AG04450 (cell line): ENCODE measurements around the gene CCT8L2. TPM values are rescaled to one million over a fixed set of nuclear protein-coding genes. Genes with fewer than 3 reads are reported as not detected.
"Not testable (repeated sequence)": the region's sequence is repeated elsewhere in the genome, so short reads cannot be mapped to it uniquely, and the experiment has no call there.

Experiments
- CTCF ChIA-PET: fragments of 300-600, 350-600 bp; formaldehyde crosslinking; extraction: SDS; loops from one replicate; lab custom pipeline; 2022; ENCODE audit warnings: antibody characterized with exemption, inconsistent platforms; lab: Charles Lee
- POLR2A ChIA-PET: fragments of 350-600 bp; formaldehyde crosslinking; extraction: SDS; loops from one replicate; lab custom pipeline; 2021; ENCODE audit warnings: antibody characterized with exemption, inconsistent platforms; lab: Yijun Ruan, JAX
- DNase-seq: peaks from one replicate; pipeline ENCODE4 v3.0.0-alpha.2; 2011; ENCODE audit warnings: low read depth, low spot score
- H3K27ac ChIP-seq: one replicate; pipeline ENCODE4 v1.5.1; 2012; ENCODE audit warnings: low read depth, low read length, control low read depth
- H3K27me3 ChIP-seq: one replicate; pipeline ENCODE4 v1.6.0; 2012; ENCODE audit warnings: low read length; ENCODE audit not compliant: control insufficient read depth, insufficient read depth
- H3K4me3 ChIP-seq: 2 replicates; pipeline ENCODE4 v1.5.1; 2011; ENCODE audit warnings: mild to moderate bottlenecking, low read depth, low read length, control low read depth
- H3K9me3 ChIP-seq: 2 replicates; pipeline ENCODE4 v1.5.1; 2012; ENCODE audit warnings: low read length; ENCODE audit not compliant: control insufficient read depth, insufficient read depth
- polyA minus RNA-seq: library from RNA; depleted of rRNA, polyadenylated mRNA; stranded (reverse); fragments of >200 nt; gene quantifications from 2 replicates; pipeline ENCODE4 v1.2.3, GENCODE V29; 2011; rRNA and poly(A)+ RNA removed
- polyA plus RNA-seq: library from polyadenylated mRNA; depleted of rRNA; stranded (reverse); fragments of >200 nt; gene quantifications from 2 replicates; pipeline ENCODE4 v1.2.3, GENCODE V29; 2011; rRNA removed

Gene CCT8L2, protein sequence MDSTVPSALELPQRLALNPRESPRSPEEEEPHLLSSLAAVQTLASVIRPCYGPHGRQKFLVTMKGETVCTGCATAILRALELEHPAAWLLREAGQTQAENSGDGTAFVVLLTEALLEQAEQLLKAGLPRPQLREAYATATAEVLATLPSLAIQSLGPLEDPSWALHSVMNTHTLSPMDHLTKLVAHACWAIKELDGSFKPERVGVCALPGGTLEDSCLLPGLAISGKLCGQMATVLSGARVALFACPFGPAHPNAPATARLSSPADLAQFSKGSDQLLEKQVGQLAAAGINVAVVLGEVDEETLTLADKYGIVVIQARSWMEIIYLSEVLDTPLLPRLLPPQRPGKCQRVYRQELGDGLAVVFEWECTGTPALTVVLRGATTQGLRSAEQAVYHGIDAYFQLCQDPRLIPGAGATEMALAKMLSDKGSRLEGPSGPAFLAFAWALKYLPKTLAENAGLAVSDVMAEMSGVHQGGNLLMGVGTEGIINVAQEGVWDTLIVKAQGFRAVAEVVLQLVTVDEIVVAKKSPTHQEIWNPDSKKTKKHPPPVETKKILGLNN
- polyA plus RNA-seq, result not detected in 2 replicates
- polyA minus RNA-seq, result not detected in 2 replicates

DNA sequence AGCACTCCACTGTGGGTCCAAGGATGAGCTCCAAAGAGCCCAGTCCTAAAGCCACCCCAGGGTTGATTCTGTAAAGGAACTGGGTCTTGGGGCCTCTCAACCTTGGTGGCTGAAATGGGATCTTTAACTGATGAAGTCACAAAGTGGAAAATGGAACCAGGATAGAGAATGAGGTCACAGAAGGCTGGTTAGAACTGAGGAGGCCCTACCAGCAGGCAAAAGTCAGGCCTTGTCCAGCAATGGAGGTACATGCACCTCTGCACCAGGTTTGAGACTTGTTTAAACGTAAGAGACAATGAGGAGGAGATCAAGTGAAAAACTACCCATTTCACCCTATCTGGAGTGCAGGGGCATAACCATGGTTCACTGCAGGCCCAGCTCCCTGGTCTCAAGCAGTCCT, at the start of gene CCT8L2:
CCT8L2 (minus strand) TSS at position 101 of the 400 bp plus-strand sequence. CDS start 260 bp downstream, outside the sequence.
- CTCF ChIA-PET, H3K27ac ChIP-seq, H3K27me3 ChIP-seq, H3K4me3 ChIP-seq, DNase-seq, POLR2A ChIA-PET: not testable (repeated sequence)
- peaks cover 25% of the 10 kb centered on the region for H3K9me3 ChIP-seq

DNA sequence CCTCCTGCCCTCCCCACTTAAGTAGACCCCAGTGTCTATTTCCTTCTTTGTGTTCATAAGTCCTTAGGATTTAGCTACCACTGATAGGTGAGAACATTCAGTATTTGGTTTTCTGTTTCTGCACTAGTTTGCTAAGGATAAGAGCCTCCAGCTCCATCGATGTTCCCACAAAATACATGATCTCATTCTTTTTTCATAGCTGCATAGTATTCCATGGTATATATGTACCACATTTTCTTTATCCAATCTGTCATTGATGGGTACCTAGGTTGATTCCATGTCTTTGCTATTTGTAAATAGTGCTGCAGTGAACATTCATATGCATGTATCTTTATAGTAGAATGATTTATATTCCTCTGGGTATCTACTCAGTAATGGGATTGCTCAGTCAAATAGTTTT, 42.8 kb upstream of the CCT8L2 start:
- H3K4me3 ChIP-seq, POLR2A ChIA-PET, DNase-seq, H3K27ac ChIP-seq, H3K27me3 ChIP-seq, H3K9me3 ChIP-seq, CTCF ChIA-PET: not testable (repeated sequence)

DNA sequence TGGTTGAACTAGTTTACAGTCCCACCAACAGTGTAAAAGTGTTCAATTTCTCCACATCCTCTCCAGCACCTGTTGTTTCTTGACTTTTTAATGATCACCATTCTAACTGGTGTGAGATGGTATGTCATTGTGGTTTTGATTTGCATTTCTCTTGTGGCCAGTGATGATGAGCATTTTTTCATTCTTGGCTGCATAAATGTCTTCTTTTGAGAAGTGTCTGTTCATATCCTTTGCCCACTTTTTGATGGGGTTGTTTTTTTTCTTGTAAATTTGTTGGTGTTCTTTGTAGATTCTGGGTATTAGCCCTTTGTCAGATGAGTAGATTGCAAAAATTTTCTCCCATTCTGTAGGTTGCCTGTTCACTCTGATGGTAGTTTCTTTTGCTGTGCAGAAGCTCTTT, 41.5 kb upstream of the CCT8L2 start:
- CTCF ChIA-PET, result not testable (repeated sequence)

DNA sequence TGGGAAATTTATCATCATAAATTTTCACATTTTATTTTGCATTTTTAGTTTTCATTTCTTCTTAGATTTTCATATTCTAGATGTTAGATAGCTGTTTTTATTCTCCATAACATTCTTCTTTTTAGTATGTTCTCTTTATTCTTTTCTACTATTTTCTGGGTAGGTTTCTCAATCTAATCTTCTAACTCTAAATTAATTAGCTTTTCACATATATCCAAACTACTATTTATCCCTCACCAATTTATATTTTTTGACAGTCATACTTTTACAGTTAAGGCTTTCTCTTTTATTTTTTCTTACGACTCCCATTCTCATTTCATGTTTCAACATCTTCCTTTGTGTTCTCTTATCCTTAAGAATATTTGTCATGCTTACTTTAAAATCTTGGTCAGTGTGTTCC, 35.9 kb upstream of the CCT8L2 start:
- H3K27me3 ChIP-seq, H3K9me3 ChIP-seq, DNase-seq, H3K27ac ChIP-seq, POLR2A ChIA-PET, CTCF ChIA-PET, H3K4me3 ChIP-seq: not testable (repeated sequence)

More for the DNA sequence above, 41.5 kb upstream of the CCT8L2 start:
- H3K27ac ChIP-seq, H3K27me3 ChIP-seq, H3K4me3 ChIP-seq, H3K9me3 ChIP-seq, POLR2A ChIA-PET, DNase-seq: not testable (repeated sequence)

DNA sequence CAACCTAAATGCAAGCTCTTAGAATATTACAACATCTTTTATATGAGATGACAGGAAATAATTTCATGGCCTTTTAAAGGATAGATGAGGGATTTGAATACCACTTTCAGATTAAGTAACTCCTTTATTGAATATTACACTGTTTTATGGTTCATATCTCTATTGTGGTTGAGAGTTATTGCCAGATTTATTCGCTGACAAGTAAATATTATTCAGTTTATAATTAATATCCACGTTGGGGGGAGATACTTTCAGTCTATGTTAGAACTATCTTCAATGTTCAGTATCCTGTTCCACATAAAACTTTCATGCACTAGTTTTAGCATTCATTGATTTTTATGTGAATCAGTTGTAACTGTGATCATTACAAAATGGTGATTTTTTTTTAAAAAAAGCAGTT, 32.4 kb upstream of the CCT8L2 start:
- CTCF ChIA-PET, POLR2A ChIA-PET, H3K4me3 ChIP-seq, H3K27ac ChIP-seq, H3K27me3 ChIP-seq, DNase-seq, H3K9me3 ChIP-seq: not testable (repeated sequence)

DNA sequence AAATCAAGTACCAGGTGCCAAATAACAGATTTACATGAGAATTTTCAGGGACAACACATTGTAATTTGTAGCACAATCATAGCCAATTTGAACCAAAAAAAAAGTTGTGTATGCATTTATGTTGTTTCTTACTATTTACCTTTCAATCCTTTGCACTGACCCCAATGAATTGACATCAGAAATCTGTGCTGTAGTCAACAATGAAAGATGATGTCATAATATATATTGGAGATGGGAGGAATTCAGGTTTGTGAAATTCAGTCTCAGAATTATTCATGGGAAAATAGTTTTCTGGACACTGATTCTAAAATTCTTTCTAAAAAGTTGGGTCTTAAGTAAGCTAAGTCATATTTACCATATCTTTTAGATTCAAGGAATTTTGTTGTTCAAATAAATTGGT, 31.0 kb upstream of the CCT8L2 start:
- POLR2A ChIA-PET, H3K9me3 ChIP-seq, H3K27ac ChIP-seq, H3K27me3 ChIP-seq, DNase-seq, H3K4me3 ChIP-seq, CTCF ChIA-PET: not testable (repeated sequence)

DNA sequence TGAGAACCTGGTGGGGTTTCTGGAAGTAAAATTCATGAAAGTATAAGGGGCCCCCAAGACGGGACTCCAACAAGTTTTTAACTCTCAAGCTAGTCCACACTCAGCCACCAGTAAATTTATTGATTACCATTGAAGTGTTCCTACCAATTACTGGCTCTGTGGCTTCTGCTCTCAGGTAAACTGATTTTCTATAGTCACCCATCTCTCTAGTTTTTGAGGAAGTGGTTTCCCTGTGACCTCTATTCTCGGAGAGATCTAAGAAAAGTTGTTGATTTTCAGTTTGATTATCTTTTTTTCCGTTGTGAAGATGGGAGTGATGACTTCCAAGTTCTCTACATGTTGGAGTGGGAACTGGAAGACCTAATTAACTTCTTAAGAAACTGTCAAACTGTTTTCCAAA, 24.9 kb upstream of the CCT8L2 start:
- H3K27me3 ChIP-seq, H3K4me3 ChIP-seq, H3K27ac ChIP-seq, CTCF ChIA-PET, H3K9me3 ChIP-seq, DNase-seq, POLR2A ChIA-PET: not testable (repeated sequence)

DNA sequence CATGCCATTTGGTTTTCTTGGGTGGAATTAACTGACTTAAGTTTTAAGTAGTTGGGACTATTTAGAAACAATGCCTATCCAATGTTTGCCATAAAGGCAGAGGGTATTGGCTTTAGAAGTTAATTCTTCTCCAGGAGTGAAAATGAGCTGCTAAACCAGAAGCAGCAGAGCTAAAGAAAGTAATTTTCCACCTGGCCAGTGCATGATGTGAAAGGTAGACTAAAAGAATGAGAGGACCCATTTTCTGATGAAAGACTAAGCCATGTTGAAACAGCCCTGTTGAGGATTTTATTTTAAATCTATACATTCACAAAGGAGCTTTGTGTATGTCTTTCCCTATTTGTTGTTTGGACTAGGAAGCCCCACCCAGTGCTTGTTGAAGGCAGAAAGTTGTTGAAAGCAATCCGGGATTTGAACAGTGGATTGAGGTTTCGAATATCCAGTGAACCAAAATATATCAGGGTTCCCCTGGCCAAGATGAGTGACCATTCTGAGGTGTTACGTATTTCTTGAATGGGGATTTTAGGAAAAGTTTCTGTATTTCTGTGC, 23.9 kb upstream of the CCT8L2 start:
- CTCF ChIA-PET, result not testable (repeated sequence)

DNA sequence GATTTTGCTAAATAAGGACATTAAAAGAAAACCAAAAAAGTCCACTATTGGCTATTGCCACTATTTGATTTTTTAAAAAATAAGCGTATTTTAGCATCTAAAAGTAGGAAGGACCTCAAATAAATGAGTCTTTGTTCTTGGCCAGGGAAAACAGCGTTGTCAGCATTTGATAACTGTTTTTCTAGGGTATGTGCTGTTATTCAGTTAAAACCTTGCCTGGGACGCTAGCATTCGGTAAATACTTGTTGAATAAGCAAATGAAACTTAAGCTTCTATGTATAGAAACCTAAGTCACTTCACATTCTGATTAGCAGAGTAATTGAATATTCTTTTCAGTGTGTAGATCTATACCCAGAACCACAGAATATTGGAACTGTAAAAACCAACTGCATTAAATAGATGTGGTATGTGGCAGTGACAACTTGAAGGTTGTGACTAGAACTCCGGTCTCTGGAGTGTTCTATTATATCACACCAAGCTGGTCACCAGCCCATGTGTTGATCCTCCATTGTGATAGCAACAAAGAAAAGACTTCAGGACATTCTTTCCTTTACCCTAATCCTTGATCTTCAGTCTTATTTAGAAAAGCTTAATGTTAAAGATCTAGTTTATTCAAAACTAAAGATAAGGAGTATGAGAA, 23.1 kb upstream of the CCT8L2 start:
- DNase-seq, H3K4me3 ChIP-seq, CTCF ChIA-PET, H3K27me3 ChIP-seq, POLR2A ChIA-PET, H3K27ac ChIP-seq, H3K9me3 ChIP-seq: not testable (repeated sequence)

More for the DNA sequence above, 23.9 kb upstream of the CCT8L2 start:
- H3K27ac ChIP-seq, POLR2A ChIA-PET, DNase-seq, H3K27me3 ChIP-seq, H3K9me3 ChIP-seq, H3K4me3 ChIP-seq: not testable (repeated sequence)
